IPS-18a (cell line): ENCODE measurements around the gene RTP2.

Experiments
- H3K27ac ChIP-seq: one replicate; pipeline ENCODE4 v1.5.1; 2013; ENCODE audit warnings: low read length
- H3K27me3 ChIP-seq: one replicate; pipeline ENCODE4 v1.6.1; 2013; ENCODE audit warnings: mild to moderate bottlenecking, low read length; ENCODE audit not compliant: control insufficient read depth, insufficient read depth
- H3K36me3 ChIP-seq: one replicate; pipeline ENCODE4 v1.6.1; 2013; ENCODE audit warnings: low read depth, low read length; ENCODE audit not compliant: control insufficient read depth
- H3K4me1 ChIP-seq: one replicate; pipeline ENCODE4 v1.6.1; 2013; ENCODE audit warnings: low read depth, low read length; ENCODE audit not compliant: control insufficient read depth
- H3K4me3 ChIP-seq: one replicate; pipeline ENCODE4 v1.5.1; 2013; ENCODE audit warnings: low read length
- H3K9ac ChIP-seq: one replicate; pipeline ENCODE4 v1.6.1; 2013; ENCODE audit warnings: mild to moderate bottlenecking, low read length, moderate library complexity
- H3K9me3 ChIP-seq: one replicate; pipeline ENCODE4 v1.6.1; 2013; ENCODE audit warnings: low read depth, low read length; ENCODE audit not compliant: control insufficient read depth

The RTP2 gene

DNA sequence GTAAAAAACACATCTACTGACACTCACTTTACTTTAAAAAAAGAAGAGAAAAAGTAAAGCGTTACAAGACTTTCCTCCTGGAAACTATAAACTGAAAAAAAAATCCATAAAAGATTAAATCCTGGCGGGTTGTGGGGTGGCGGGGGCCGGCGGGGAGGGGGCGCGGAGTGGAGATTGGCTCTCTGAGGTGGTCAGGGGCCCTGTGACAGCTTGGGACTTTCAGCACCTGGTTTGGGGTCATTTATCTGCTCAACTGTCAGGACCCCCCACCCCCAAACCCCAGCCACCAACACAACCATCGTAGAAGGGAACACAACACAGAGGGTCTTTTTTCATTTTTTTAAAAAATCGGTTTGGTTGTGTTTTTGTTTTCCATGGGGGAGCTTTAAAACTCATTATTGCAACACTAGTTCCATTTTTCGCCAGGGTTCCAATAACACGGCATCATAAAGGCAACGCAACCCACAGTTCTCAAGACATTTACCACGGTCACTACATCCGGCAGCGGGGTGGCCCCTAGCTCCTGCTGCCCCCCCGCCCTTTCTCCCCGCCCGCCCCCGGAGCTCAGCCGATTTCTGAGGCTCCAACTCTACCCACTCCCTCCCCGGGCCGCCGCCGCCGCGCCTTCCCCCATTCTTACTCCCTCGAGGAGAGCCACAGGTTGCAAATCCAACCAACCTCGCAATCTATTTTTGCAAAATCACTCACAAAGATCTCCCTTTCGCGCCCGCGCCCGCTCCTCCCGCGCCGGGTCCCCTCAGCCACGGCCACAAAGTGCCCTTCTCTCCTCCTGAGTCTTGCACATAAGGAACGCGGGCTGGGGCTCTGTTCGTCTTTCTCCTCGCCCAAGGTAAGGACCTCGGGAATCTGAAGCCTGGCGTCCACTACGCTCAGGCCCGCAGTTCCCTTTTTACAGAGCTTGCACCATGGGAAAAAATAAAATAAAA, 41.1 kb upstream of the RTP2 start:
- Histone ChIP-seq H3K4me3 (peak overlapping the region; percentile 62), H3K9me3 (no peaks in the 10 kb centered on the region), H3K27me3 (peaks cover 46% of the 10 kb centered on the region), H3K9ac (peak overlapping the region; percentile 97), H3K36me3 (no peaks in the 10 kb centered on the region), H3K4me1 (peaks cover 37% of the 10 kb centered on the region), H3K27ac (no peak overlapping the region)

DNA sequence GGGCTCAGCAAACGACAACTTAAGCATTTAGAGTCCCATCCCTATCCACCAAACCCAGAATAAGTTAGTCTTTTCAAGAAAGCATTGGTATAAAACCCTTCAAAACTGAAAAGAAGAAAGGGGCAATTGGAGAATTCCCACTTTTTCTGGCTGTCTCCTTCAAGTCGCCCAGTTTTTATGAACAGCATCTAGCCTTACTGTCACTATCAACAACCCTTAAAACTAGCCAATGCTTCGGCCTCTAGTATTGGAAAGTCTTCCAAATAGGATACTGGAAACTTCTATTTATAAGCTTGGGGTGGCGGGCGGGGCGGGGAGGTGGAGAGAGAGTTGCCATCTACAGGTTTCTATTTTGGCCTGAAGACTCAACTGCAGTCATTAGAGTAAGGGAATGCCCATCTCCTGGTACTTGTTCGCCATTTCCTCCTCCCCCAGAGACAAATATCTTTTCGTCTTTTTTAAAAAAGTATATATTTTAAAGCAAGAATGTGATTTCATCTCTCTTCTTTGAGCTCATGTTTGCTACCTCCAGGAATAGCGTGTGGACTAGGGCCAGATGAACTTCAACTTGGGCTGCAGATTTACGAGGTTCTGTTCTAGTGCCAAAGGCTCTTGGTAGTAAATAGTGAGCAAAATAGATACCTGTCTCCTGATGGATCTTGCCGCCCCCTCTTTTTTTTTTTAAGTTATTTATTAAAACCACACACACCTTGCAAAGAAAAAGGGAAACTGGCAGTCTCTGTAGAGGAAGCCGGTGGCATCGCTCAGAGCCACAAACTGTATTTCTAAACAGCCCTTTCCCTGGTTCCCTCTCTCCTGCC, 40.2 kb upstream of the RTP2 start:
- Histone ChIP-seq H3K4me1 (peaks cover 29% of the 10 kb centered on the region), H3K27ac (no peak overlapping the region), H3K9me3 (no peaks in the 10 kb centered on the region), H3K9ac (no peak overlapping the region), H3K27me3 (peaks cover 47% of the 10 kb centered on the region), H3K36me3 (no peaks in the 10 kb centered on the region), H3K4me3 (peak overlapping the region; percentile 62)

DNA sequence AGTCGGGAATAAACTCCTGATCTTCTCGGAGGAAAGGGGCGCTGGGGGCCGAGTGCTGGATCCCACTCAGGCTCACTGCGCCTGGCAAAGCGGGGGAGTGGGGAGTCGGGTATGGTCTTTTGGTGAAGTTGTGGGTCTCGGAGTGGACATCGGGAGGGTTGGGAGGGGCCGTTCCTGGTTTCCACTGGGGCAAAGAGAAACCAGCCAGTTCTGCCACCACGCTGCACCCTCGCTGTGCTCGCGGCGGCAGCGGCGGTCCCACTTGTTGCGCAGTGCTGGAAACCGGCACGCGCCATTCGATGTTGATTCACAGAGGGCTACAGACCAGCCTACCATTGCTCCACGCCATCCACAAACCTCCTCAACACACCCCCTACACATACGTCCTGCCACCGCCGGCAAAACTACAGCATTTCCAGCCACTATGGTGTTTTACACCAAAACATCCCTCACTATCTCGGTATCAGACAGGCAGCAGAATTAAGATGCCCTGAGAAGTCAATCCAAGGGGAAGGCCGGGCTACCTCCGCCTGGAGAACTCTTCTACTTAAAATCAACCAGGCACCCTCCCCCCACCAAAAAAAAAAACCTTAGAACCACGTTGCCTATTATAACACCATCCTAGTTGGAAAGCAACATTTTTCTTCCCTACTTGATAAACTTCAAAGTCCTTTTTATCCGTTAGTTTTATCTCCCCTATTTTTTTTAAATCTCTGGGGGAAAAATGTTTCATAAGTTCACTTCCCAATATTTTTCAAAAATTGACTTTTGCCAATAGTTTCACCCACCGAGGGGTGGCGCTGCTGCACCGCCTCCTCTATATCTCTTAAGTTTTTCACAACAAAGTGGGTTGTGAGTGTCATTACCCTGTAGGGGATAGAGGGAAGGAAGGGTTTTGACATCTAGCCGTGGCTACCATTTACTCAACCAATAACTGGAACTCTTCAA, 39.3 kb upstream of the RTP2 start:
- peak overlapping the region; percentile 8 for H3K9ac ChIP-seq

DNA sequence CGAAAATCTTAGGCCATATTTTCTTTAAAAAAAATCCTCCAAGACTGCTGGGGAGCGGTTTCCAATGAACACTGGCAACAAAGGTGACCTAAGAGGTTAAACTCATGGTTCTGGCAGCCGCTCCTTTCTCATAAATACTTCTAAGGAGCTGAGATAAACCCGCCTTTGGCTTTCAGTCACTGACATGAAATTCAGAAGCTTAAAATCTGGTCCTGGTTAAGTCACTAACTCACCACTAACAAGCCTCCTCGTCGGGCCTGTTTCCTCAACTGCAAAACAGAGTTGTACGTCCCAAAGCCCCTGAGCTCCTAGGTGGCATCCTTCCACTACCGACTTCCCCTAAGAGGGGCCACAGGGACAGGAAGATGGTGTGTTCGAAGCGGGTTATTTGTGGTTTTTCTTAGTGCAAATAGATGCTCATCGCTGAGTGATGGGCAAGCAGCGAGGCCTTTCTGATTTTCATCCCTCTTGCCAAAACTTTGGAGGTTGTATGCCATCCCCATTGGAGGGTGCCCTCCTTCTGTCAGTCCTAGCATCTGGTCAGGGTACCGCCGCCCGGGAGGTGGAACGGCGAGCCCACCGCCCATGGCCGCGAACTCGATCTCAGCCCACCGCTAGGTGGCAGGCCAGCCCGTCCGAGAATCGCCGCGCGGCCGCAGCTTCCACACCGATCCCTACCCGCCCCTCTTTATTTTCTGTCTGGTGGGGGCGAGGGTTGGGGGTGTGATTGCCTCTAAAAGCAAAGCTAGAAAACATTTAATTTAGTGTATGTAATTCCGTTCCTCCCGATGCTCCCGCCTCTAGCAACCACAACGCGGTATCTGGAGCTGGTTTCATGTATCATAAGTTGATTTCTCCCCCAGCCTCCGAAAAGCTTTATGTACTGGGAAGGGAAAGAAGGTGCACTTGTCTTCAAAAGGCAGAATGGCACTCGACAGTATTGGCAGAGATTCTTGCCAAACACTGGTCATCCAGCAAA, 38.4 kb upstream of the RTP2 start:
- peak overlapping the region; percentile 69 for H3K4me3 ChIP-seq
- H3K27me3 ChIP-seq: peaks cover 65% of the 10 kb centered on the region
- H3K4me1 ChIP-seq: peaks cover 30% of the 10 kb centered on the region
- H3K36me3 ChIP-seq: no peaks in the 10 kb centered on the region
- H3K27ac ChIP-seq: no peak overlapping the region
- peak overlapping the region; percentile 55 for H3K9ac ChIP-seq
- no peaks in the 10 kb centered on the region for H3K9me3 ChIP-seq

More for the DNA sequence above, 39.3 kb upstream of the RTP2 start:
- no peaks in the 10 kb centered on the region for H3K9me3 ChIP-seq
- peaks cover 26% of the 10 kb centered on the region for H3K4me1 ChIP-seq
- H3K36me3 ChIP-seq: no peaks in the 10 kb centered on the region
- H3K27ac ChIP-seq: no peak overlapping the region
- peaks cover 56% of the 10 kb centered on the region for H3K27me3 ChIP-seq
- peak overlapping the region; percentile 69 for H3K4me3 ChIP-seq

DNA sequence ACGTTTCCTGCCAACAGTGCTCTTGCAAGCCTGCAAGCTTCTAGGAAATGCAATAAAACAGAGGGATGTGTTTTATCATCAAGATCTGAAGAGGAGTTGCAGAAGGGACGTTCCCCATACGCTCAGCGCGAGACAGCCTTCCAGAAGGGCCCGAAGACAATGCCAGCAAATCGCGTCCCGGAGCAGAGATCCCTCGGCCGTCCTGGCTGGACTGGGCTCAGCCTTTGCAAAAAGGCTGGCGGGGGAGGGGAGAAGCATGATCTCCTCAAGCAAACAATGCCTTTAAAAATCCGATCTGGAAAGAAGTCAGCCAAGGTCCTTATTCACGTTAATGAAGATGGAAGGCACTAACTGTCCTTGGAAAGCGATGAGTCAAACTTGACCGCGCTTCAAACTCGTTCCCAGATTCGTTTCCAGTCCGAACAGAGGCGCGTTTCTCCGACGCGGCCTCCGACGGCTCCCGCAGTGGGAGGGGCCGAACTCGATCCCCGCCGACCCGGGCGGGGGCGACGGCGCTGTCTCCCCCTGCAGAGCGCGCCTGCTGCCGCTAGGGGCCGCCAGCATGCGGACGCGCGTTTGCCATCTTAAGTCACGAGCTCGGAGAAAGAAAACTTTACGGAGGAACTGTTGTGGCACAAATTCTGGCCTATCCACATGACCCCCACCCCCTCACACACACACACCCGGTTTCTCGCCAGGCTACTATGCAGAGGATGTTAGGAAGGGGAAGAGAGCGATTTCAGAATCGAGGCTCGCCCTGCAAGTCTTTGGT, 37.4 kb upstream of the RTP2 start:
- peak overlapping the region; percentile 69 for H3K4me3 ChIP-seq
- H3K9me3 ChIP-seq: no peaks in the 10 kb centered on the region
- H3K9ac ChIP-seq: peak overlapping the region; percentile 55
- H3K27me3 ChIP-seq: peaks cover 71% of the 10 kb centered on the region
- no peaks in the 10 kb centered on the region for H3K36me3 ChIP-seq
- H3K27ac ChIP-seq: no peak overlapping the region
- H3K4me1 ChIP-seq: peaks cover 30% of the 10 kb centered on the region

DNA sequence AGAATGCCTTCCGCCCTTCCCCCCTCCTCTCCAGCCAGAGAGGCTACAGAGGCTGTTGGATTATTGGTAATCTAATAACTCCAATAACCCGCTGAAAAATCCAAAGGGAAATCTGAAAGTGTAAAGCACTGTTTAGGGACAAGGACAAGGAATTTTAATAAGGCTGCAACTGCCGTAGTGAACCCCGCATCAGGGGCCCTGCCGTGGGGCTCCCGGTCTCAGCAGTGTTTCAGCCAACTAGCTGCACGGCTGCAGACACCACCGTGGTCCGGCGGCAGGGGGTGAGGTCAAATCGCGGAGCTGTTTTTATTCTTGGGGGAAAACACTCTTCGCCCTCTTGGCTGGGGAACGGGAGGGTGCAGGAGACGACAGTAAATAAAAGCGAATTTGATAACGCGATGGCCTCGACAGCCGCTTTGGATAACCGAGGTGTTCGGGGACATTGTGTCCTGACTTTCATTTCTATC, 36.8 kb upstream of the RTP2 start:
- H3K9me3 ChIP-seq: no peaks in the 10 kb centered on the region
- H3K4me1 ChIP-seq: peaks cover 30% of the 10 kb centered on the region
- peaks cover 71% of the 10 kb centered on the region for H3K27me3 ChIP-seq
- H3K9ac ChIP-seq: peak overlapping the region; percentile 55
- H3K36me3 ChIP-seq: no peaks in the 10 kb centered on the region
- peak overlapping the region; percentile 69 for H3K4me3 ChIP-seq
- no peak overlapping the region for H3K27ac ChIP-seq

DNA sequence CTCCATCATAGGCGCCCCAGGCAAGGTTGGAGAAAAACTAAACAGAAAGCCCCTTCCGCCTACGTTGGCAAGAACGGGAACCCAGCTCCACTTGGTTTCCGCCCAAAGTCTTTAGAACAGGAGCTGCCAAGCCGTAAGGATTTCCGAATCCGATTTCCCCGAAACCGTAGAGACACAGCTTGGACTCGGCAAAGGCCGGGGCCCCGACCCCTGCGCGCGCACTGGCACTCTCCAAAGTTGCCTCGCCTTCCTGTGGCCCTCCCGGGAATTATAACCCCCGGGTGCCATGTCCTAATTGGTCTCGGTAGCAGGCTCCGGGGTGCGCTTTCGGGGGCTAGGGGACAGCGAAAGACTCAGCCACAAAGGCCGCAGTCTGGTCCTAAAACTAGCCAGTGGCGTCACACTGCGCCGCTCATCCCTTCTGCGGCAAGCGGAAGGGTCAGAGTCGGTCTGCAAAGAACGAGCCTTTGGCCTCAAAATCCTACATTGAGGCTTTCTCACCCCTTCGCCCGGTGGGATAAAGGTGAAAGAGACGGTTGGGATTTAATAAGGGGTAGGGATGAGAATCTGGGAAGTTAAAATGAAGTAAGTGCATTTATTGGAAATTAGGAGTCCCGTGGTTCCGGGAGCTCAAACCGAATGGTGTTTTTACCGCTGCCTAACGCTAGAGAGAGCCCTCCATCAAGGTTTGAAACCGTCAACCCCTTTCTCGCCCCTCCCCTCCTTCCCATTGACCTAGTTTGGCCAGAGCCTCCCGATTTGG, 36.2 kb upstream of the RTP2 start:
- peak overlapping the region; percentile 69 for H3K4me3 ChIP-seq
- H3K9me3 ChIP-seq: no peaks in the 10 kb centered on the region
- peaks cover 30% of the 10 kb centered on the region for H3K4me1 ChIP-seq
- peak overlapping the region; percentile 71 for H3K9ac ChIP-seq
- no peak overlapping the region for H3K27ac ChIP-seq
- no peaks in the 10 kb centered on the region for H3K36me3 ChIP-seq
- peaks cover 66% of the 10 kb centered on the region for H3K27me3 ChIP-seq

DNA sequence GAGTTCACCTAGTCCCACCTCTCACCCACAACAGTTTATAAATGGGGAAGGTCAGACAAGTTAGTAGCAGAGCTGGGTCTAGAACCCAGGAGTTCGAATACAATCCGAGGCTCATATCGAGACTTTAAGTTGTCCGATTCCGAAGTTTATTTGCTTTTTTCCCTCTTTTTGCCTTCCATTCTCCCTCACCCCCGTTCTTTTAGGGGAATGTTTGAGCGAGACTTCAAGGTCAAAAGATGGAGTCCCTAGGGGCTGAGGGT, 35.6 kb upstream of the RTP2 start:
- no peaks in the 10 kb centered on the region for H3K9me3 ChIP-seq
- H3K27ac ChIP-seq: no peak overlapping the region
- no peaks in the 10 kb centered on the region for H3K36me3 ChIP-seq
- H3K9ac ChIP-seq: peak overlapping the region; percentile 71
- H3K27me3 ChIP-seq: peaks cover 60% of the 10 kb centered on the region
- H3K4me1 ChIP-seq: peaks cover 30% of the 10 kb centered on the region
- H3K4me3 ChIP-seq: peak overlapping the region; percentile 69

DNA sequence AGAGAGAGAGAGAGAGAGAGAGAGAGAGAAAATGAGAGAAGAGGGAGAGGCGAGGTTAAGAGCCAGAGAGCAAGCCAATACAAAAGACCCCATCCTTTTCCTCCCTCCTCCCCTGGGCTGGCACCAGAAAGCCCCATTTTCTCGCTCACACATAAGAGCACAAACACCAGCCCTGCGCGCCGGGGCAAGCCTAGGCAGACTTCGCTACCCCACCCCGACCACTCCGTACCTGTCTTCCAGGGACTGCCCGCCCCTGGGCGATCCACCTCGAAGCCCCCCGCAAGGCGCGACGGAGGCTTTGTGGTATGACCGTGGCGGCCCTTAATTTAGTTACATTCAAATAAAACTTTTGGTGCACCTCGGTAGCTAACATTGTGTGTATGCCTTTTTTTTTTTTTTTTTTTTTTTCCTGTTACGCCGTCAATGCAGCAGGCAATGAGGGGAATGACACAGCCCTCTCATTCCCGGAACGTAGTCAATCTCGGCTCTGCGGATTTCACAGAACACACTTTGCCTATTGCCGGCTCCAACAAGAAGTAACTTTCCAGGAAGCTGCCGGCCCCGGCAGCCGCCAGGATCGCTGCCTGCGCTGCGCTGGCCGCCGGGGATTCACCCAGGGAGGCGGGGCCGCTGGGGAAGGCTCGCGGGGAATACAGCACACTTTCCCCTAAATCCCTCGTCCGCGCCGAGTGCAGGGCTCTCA, 35.2 kb upstream of the RTP2 start:
- peak overlapping the region; percentile 69 for H3K4me3 ChIP-seq

More for the DNA sequence above, 35.2 kb upstream of the RTP2 start:
- H3K9ac ChIP-seq: peak overlapping the region; percentile 71
- H3K27ac ChIP-seq: no peak overlapping the region
- H3K4me1 ChIP-seq: peaks cover 30% of the 10 kb centered on the region
- H3K36me3 ChIP-seq: no peaks in the 10 kb centered on the region
- H3K27me3 ChIP-seq: peaks cover 56% of the 10 kb centered on the region
- no peaks in the 10 kb centered on the region for H3K9me3 ChIP-seq
